ENCODE data around the gene CPEB4.

Gene CPEB4

DNA sequence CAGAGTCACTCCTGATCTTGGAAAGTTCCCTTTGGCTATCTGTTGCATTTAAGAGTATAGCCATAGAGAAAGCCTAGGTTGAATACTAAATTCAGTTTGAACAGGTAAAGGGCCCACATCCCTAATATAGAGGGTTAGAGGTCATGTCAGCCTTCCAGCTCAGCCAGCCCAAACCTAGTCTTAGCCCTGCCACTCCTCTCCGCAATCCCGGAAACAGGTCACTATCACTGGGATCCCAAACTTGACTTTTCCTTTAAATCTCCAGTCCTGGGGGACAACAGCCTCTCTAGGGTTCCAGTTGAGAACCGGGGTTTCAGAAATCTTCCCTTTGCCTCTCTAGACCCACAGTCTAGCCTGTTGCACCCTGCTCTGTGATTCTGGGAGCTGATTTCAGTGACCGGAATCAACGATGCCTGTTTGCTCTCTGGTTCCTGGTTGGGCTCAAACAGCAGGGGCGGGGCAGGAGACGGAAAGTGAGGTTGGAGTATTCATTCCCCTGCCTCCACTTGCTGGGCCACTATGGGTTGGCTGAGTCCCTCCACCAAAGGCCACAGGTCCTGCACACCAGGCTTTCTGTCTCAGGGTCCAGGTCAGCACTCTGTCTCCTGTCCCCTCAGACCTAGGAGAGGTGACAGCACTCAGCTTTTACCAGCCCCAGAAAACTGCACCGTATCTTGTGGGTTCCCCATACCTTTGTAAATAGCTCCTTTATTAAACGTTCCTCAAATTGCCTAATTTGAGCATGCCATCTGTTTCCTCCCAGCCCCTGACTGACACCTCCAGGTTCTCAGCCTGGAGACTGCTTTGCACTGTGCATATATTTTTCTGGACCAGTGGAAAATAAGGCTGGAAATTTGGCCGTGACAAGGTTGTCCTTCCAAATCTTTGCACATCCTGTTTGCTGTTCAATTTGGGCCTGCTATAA is 23.8 kb upstream of the CPEB4 start:
- no peak overlapping the region for H3K4me3 ChIP-seq
- TF ChIP-seq FOXP2 (optimal IDR thresholded peaks at IDR 0.05; ENCODE audit: control extremely low read depth, extremely low read length, insufficient read depth), result no peak
- no peak for TF ChIP-seq POLR2AphosphoS5 (IDR thresholded peaks at IDR 0.05; ENCODE audit: borderline replicate concordance, low read depth, low read length)
- TF ChIP-seq EZH2 (IDR thresholded peaks at IDR 0.05), result no peak
- H3K9me3 ChIP-seq (ENCODE audit: low read depth, low read length), result no peaks in the 10 kb centered on the region
- H3K36me3 ChIP-seq (ENCODE audit: insufficient read depth, low read length), result no peaks in the 10 kb centered on the region
- H3K27ac ChIP-seq, result no peak overlapping the region
- DNase-seq (ENCODE audit: low read depth, low spot score), result no peak
- H3K9ac ChIP-seq (ENCODE audit: insufficient read length), result no peak overlapping the region

DNA sequence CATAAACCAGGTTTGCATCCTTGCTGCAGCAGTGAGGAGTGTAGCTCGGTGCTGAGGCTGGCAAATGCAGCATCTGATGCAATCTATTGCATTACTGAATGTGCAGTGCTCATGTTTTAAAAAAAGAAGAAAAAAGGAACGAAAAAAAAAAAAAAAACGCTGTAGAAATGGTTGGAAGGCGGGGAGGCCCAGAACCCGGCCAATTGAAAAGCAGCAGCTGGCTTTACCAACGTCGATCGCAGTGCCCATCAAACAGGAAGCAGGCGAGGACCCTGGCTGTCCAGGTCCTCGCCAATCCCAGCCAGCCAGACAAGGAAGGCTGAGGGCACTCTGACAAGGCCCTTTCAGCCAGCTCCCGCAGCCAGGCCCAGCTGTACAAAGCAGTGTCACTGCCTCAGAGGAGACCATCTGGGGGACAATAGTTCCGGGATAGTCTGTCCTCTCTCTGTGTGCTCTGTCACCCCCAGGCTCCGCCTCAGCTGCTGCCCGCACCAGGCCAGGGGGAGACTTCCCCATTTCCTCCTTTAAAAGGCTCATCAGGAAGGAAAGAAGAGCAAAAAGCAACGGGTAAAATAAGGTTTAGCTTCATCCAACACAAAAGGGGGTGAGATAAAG is 21.8 kb upstream of the CPEB4 start:
- Histone ChIP-seq H3K36me3 (ENCODE audit: insufficient read depth, low read length) (no peaks in the 10 kb centered on the region), H3K27ac (no peak overlapping the region), H3K4me3 (no peak overlapping the region), H3K9ac (ENCODE audit: insufficient read length) (no peak overlapping the region), H3K9me3 (ENCODE audit: low read depth, low read length) (no peaks in the 10 kb centered on the region)
- DNase-seq (ENCODE audit: low read depth, low spot score), result no peak
- no peak for TF ChIP-seq EZH2 (IDR thresholded peaks at IDR 0.05)

DNA sequence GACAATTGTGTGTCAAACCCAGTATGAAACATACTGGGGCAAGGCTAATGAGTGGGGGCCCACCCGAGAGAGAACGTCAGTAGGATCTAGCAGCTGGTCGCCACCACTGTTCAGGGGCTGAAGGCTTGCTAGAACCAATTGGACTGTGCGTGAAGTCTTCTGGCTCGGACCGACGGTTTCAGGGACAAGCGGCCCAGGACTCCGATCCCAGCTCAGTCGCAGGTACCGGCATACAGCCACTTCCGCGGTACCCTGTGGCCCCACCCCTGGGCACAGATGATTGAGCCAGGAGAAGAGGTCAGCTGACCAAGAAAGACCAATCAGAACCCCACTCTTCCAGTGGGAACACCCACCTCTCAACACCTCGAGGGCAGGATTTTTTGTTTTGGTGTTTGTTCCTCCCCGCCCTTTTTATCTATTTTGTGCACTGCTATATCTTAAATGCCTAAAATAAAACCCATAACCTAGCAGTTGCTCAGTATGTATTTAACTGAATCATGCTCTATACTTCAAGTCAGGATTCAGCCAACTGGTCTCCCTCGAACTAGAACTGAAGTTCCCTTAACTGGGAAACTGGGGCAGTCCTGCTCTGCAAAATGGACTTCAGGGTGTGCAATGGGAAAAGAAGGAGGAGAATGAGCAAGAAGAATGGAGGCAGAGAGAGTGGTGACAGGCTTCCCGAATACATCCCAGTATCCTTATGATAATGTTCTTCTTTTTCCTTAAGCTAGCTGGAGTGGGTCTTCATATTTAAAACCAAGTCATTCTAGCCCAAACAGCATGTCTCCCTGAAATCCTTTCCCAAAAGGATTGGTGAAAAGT is 21.1 kb upstream of the CPEB4 start:
- H3K27ac ChIP-seq, result no peak overlapping the region
- no peak overlapping the region for H3K9ac ChIP-seq (ENCODE audit: insufficient read length)
- no peak overlapping the region for H3K4me3 ChIP-seq
- DNase-seq (ENCODE audit: low read depth, low spot score), result no peak
- no peaks in the 10 kb centered on the region for H3K9me3 ChIP-seq (ENCODE audit: low read depth, low read length)
- no peak for TF ChIP-seq FOXP2 (optimal IDR thresholded peaks at IDR 0.05; ENCODE audit: control extremely low read depth, extremely low read length, insufficient read depth)
- no peak for TF ChIP-seq POLR2AphosphoS5 (IDR thresholded peaks at IDR 0.05; ENCODE audit: borderline replicate concordance, low read depth, low read length)
- TF ChIP-seq EZH2 (IDR thresholded peaks at IDR 0.05), result no peak
- H3K36me3 ChIP-seq (ENCODE audit: insufficient read depth, low read length), result no peaks in the 10 kb centered on the region

DNA sequence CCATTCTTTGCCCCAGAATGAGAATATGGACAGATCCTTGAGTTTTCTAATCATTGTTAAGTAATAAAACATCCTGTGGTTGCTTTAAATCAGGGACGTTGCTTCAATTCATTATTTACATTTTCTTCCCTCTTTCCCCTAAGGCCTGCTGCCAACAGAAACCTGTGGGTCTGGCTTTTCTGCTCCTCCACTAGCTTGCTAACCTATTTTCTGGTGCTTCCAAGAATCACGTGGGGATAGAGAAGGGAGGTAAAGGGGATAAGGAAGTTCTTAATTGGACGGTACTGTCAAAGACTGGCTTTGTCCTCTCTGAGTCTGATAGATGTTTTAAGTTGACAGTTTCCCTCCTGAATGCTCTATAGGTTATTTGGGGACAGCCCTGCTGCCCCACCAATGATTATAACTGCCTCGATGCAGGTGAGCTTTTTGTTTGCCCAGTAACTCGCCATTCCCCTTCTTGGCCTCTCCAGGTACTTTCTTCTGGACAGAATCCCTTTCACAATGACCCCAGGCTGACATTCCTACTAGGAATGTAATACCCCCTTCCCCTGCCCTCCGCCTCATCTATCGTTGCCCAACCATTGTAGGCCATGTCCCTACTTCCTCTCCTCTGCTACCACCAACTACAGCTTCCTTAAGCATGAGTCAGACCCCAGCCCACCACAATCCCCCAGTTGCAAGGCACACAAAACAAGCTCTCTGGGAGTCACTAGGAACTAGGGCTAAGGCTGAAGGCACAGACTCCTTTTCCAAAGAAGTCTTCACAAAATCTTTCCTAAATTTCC is 19.9 kb upstream of the CPEB4 start:
- Histone ChIP-seq H3K27ac (no peak overlapping the region), H3K4me3 (no peak overlapping the region), H3K36me3 (ENCODE audit: insufficient read depth, low read length) (no peaks in the 10 kb centered on the region), H3K9ac (ENCODE audit: insufficient read length) (no peak overlapping the region), H3K9me3 (ENCODE audit: low read depth, low read length) (no peaks in the 10 kb centered on the region)
- no peak for TF ChIP-seq FOXP2 (optimal IDR thresholded peaks at IDR 0.05; ENCODE audit: control extremely low read depth, extremely low read length, insufficient read depth)
- TF ChIP-seq POLR2AphosphoS5 (IDR thresholded peaks at IDR 0.05; ENCODE audit: borderline replicate concordance, low read depth, low read length), result no peak
- TF ChIP-seq EZH2 (IDR thresholded peaks at IDR 0.05), result no peak
- no peak for DNase-seq (ENCODE audit: low read depth, low spot score)

DNA sequence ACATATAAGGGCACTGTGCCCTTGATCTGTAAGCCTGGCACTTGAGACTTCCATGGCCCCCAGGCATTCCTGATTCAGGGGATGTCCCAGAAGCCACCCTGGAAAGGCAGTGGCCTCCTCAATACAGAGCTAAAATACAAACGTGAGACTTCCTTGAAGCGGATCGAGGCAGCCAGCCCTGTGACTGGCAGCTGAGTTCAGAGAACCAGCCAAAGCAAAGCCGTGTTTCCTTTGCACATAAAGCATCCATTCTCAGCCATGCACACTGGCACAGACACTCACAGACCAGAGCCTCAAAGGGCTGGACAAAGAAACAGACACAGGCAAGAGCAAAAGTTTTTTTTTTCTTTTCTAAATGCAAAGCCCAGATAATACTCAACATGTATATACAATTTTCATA is 18.8 kb upstream of the CPEB4 start:
- no peak for DNase-seq (ENCODE audit: low read depth, low spot score)
- Histone ChIP-seq H3K9me3 (ENCODE audit: low read depth, low read length) (no peaks in the 10 kb centered on the region), H3K36me3 (ENCODE audit: insufficient read depth, low read length) (no peaks in the 10 kb centered on the region), H3K27ac (no peak overlapping the region), H3K9ac (ENCODE audit: insufficient read length) (no peak overlapping the region), H3K4me3 (no peak overlapping the region)
- no peak for TF ChIP-seq FOXP2 (optimal IDR thresholded peaks at IDR 0.05; ENCODE audit: control extremely low read depth, extremely low read length, insufficient read depth)
- no peak for TF ChIP-seq EZH2 (IDR thresholded peaks at IDR 0.05)
- no peak for TF ChIP-seq POLR2AphosphoS5 (IDR thresholded peaks at IDR 0.05; ENCODE audit: borderline replicate concordance, low read depth, low read length)

DNA sequence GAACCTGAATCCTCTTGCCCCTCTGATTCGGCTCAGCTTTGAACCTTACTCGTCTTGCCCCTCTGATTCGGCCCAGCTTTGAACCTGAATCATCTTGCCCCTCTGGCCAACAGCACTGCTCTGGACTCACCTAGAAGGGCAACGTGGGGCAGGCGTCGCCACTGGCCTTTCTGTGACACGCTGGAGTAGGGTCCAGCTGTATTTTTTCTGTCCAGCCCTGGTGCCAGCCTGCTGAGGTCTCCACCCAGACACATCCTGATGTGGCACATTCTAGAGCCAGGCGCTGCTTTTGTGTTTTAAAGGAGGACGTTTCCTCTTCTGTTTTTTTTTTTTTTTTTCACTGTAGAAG is 15.2 kb upstream of the CPEB4 start:
- no peak overlapping the region for H3K4me3 ChIP-seq
- TF ChIP-seq FOXP2 (optimal IDR thresholded peaks at IDR 0.05; ENCODE audit: control extremely low read depth, extremely low read length, insufficient read depth), result no peak
- no peak for TF ChIP-seq EZH2 (IDR thresholded peaks at IDR 0.05)
- no peak for TF ChIP-seq POLR2AphosphoS5 (IDR thresholded peaks at IDR 0.05; ENCODE audit: borderline replicate concordance, low read depth, low read length)
- H3K9me3 ChIP-seq (ENCODE audit: low read depth, low read length), result no peaks in the 10 kb centered on the region
- H3K36me3 ChIP-seq (ENCODE audit: insufficient read depth, low read length), result no peaks in the 10 kb centered on the region
- no peak for DNase-seq (ENCODE audit: low read depth, low spot score)
- no peak overlapping the region for H3K27ac ChIP-seq
- no peak overlapping the region for H3K9ac ChIP-seq (ENCODE audit: insufficient read length)

DNA sequence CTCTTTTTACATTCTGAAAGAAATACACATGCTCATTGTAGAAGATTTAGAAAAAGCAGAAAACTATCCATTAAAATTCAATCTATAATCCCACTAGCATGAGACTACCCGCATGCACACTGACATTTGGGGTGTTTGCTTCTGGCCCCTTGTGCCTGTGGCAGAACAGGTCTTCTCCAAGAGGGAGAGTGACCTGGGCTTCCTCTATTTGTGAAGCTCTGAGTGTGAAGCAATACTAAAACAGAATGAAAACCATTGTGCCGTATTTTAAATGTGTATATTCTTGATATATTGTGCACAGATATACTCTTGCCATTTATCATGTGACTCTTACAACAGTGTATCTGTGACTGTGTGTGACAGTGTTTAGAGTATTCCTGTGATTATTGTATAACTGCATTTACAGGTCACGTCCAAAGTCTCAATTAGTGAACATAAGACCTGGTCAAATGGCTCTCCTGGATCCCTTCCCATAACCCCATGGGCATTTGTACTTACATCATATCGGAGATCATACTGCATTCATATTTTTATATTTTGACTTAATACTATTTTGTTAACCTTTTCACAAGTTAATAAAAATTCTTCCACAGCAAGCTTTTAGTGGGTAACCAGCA is 14.7 kb upstream of the CPEB4 start:
- H3K4me3 ChIP-seq, result no peak overlapping the region
- no peaks in the 10 kb centered on the region for H3K9me3 ChIP-seq (ENCODE audit: low read depth, low read length)
- no peak for TF ChIP-seq POLR2AphosphoS5 (IDR thresholded peaks at IDR 0.05; ENCODE audit: borderline replicate concordance, low read depth, low read length)
- TF ChIP-seq EZH2 (IDR thresholded peaks at IDR 0.05), result no peak
- no peak for TF ChIP-seq FOXP2 (optimal IDR thresholded peaks at IDR 0.05; ENCODE audit: control extremely low read depth, extremely low read length, insufficient read depth)
- no peak overlapping the region for H3K27ac ChIP-seq
- no peak for DNase-seq (ENCODE audit: low read depth, low spot score)
- no peaks in the 10 kb centered on the region for H3K36me3 ChIP-seq (ENCODE audit: insufficient read depth, low read length)
- H3K9ac ChIP-seq (ENCODE audit: insufficient read length), result no peak overlapping the region
